HK-2 (cell line): ENCODE measurements around the gene EEFSEC.

Experiments
- DNase-seq: peaks from one replicate; pipeline ENCODE4 v3.0.0-alpha.2; 2018; ENCODE audit not compliant: unreplicated experiment

The EEFSEC gene

DNA sequence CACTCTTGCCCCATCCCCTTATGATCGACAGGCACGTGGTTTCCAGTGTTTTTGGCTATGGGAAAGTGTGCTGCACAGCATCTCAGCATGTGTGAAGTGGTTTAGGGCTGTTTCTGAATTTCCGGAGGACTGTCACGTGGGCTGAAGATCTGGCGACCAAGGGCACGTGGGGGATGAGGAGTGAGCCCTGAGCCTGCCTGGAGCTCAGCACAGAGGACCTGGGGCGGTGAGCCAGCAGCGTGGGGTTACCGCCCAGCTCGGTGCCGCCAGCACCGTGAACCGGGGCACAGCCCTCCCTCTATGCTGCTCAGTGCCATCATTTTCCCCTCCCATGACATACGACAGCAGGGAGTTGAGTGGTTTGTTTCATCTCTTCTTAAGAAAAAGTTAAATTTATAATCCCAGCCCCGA lies 163.2 kb downstream of the EEFSEC start:
- DNase-seq, result no peak

- DNase-seq, result no peak
These were observed 163.9 kb downstream of the EEFSEC start for GRCh38 chr3:128317101-128317697.

DNA sequence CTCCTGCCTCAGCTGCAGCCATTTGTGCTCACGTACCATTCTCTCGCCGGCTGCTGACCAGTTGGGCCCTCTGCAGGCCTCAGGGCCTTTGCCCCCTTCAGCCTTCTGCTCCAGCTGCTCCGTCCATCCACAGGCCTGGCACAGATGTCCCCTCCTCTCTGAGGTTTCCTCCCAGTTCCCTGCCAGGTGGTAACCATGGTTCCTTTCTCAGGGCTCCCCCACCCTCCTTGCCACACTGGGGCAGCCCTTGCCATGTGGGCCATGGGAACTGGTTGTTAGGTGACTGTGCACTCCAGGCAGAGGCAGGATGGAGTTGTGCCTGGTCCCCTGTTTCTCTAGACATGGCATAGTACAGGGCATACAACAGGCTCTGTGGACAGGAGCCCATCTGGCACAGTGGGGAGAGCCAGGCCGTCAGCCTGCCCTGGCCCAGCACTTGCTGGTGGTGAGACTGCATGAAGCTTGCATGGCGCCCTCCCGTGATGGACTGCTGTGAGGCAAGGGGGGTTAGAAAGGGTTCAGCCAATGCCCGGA lies 164.5 kb downstream of the EEFSEC start:
- no peak for DNase-seq

GRCh38 chr3:128318275-128318941 lies 165.1 kb downstream of the EEFSEC start:
- no peak for DNase-seq

DNA sequence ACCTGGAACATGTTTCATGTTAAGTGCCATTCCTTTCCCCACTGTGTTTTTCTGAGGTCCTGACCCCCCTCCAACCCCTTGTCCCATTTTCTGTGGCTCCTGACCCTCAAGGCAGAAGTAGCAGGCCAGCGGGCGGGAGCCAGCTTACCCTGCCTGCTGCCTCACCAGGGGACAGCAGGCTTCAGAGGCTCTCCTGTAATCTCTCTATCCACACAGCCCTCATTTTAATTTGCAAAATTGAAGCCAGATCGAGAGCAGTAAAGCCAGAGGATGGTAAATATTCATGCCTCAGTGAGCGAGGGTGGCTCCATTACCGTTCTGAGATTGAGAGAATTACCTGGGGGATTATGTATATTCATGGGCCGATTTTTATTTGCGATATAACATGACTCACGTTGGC lies 165.8 kb downstream of the EEFSEC start:
- no peak for DNase-seq

DNA sequence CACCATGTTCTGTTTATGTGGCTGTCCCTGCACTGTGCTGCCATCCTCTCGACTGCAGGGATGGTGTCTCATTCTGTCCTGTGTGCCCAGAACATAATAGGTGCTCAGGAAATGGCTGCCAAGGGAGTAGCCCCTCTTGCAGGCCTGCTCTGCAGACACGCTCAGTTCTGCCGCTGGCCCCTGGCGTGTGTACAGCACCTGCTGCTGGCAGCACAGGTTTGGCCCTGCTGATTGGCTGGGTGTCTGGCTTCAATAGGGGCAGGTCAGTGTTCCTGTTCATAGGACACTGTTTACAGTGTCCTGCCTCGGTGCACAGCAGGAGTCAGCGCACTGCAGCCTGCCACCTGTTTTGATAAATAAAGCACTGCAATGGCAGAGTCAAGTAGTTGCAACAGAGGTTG lies 166.5 kb downstream of the EEFSEC start:
- DNase-seq, result no peak

DNA sequence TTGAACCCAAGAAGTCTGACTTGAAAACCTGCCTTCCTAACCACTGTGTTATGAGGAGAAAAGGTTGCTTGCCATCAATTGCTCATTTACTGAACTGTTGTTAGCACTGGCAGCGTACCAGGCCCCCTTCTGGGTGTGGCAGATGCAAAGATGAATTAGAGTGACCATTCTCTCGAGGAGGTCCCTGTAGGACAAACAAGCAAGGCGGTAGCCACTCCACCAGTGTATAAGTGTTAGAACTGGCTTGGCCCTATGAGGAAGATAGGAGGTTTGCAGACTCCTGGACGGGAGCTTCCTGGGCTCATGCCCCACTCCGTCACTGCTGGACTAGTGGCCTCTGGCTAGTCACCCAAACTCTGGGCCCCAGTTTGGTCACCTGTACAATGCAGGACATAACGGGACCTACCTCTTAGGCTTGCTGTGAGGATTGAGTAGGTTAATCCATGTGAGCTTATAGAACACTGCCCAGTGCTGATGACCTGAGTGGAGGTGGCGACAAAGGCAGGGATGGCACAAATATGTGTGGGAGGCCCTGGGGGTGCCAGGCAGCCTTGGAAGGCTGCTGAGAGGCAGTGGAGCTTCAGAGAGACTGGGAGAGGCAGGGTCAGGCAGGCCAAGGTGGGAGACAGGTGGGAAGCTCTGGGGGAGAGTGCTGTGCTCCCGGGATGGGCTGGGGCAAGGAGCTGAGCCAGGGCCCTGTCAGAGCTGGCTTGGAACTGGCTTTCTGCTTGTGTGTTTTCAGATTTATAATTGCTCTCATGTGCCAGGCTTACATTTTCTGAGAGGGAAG lies 167.5 kb downstream of the EEFSEC start:
- no peak for DNase-seq

DNA sequence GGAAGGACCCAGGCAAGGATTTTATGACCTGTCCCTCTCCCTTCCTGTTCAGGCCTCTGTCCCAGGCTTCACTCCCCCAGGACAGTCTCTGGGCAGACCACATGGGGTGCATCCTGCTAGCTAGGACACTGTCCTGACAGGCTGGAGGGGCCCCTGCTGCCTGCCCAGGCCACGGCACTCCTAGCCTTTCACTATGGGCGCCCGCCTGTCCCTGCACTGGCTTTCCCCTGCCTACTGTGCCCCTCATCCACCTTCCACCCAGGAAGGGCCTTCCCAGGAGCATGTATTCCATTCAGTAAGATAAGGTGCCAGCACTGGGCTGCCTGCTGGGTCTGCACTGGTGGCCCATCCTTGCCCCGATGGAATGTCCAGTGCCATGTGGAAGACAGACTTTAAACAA lies 168.1 kb downstream of the EEFSEC start:
- no peak for DNase-seq

GRCh38 chr3:128322030-128323022 lies 169.0 kb downstream of the EEFSEC start:
- DNase-seq, result peak; percentile 49

GRCh38 chr3:128323206-128324081 lies 170.2 kb downstream of the EEFSEC start:
- no peak for DNase-seq

- no peak for DNase-seq
These were observed 171.8 kb downstream of the EEFSEC start for GRCh38 chr3:128324911-128325592.

DNA sequence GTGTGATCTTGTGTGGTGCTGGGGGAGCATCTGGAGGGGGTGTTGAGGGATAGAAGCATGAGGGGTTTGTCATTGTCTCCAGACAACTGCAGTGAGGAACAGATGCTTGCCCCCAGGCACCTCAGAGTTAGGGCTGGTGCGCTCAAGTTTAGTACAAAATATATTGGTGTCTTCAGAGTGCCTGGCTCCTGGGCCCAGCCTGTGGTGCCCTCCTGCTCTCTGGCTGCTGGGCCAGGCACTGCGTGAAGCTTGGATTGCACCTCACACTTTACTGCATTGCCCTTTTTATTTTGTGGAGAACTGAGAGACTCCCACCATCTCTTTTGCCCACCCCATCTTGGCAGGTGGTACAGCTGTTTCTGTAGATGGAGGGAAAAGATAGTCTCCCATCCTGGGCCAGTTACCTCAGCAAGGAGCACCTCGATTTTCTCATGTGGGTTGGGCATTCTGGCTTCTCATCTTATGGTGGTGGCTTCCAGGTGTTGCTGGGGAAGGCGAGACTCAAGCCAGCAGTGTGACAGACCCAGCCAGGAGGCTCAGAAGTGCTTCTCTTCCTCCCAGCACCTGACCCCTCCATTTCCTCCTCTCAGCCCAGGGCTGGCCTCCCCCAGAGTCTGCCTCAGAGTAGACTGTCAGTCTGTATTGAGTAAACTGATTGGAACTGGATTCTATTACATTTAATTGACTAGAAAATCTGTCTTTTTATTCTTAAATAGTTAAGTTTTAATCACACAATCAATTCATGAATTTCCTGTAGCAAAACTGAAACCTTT lies 173.0 kb downstream of the EEFSEC start:
- no peak for DNase-seq

DNA sequence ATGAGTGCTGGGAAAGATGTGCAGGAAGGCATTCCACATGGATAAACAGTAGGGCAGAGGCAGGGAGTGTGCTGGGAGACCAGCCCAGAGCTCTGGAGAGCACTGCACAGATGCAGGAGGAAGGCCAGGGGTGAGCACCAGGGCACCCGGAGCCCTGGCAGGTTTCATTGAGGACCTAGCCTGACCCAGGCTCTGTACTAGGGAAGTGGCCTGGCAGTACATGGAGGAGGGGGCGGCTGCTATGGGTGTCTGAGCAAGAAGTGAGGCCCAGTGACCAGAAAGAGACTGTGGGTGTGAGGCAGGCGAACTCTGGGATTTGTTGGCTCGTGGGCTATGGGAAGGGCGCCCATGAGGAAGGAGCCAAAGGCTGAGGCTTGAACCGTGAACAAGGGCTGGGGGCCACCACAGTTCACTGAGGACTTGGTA lies 174.3 kb downstream of the EEFSEC start:
- DNase-seq, result no peak

DNA sequence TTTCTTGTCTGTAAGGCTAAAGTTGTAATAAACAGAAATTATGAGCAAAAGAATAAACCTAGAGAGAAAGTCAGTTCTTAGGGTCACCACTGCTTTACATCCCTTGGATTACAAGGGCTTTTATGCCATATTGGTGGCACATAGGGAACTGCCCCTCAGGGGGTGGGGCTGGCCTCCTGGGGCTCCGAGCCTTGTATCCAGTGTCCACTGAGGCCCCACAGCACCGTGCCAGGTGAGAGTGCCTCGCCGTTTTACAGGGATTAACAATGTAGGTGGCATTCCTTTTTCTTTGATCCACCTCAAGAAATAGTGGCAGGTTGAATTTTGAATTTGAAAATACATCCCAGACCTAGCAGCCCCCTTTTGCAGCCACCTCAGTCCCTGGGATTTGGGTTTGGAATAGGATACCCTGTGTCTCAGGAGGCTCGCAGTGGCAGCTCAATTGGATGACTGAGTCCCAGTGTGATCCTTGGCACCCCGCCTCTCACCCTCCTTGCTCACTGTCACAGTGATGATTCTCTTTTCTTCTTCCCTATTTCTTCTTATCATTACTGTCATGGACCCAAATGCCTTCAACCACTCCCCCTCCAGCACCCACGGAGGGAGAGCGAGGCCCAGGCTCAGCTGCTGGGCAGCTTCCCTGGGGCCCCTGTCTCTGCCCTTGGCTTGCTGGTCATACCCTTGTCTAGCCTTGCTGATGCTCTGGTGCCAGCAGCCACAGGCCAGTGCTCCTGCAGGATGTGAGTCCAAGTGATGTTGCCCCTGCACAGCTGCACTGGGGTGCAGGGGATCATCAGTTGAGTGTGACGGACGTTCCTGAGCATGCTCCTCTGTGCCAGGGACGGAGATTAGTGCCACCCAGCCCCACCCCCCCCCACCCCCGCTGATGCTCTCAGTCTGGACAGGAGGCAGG lies 175.5 kb downstream of the EEFSEC start:
- DNase-seq, result no peak

GRCh38 chr3:128329491-128330213 lies 176.4 kb downstream of the EEFSEC start:
- no peak for DNase-seq

DNA sequence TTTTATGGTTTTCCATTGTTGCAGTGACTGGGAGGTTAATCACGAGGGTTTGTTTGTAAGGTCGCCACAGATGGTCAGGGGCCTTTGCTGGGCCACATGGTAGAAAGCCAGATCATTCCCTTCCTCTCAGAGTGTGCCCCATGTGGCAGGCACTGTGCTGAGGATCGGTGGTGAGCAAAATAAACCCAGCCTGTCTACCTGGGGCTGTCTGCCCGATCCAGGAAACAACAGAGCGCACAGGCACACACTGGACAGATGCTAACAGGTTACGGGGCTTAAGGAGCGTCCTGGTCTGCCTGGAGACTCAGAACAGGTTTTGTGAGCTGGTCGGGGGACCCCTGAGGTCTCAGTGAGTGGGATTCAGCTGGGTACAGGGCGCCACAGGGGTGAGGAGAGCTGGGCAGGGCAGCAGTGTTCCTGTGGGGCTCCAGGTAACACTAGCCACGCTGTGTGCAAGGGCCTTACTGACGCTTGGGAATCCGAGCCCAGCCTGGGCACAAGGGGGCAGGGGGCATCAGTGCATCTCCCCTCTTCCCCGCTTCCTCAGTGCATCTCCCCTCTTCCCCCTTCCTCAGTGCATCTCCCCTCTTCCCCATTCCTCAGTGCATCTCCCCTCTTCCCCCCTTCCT lies 177.0 kb downstream of the EEFSEC start:
- no peak for DNase-seq

DNA sequence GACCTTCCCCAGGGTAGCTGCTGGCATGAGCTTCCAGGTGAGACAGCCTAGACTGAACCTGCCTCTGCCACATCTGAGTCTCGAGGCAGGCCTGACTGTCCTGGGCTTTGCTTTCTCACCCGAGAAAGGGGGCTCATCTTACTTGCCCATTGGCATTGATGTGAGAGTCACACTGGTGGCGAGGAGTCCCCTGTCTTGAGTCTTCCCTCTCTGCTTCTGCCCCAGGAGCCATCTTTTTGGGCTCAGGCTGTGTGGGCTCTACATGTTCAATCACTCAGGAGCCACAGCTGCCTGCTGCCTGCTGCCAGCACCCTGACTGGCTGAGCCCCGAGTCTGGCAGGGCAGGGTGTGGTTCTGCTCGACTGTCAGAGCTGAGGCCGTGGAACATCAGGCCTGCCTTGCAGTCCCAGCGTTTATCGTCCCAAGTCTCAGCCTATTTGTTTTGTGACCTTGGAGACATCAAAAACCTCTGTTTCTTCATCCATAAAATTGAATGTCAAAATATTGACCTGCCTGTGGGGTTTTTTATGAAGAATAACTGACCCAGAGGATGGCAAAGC lies 180.9 kb downstream of the EEFSEC start:
- no peak for DNase-seq
